UCSD-AML1 (cell line): Measurements from ENCODE around the gene TMEM221.
"Not testable (repeated sequence)": the region's sequence is repeated elsewhere in the genome, so short reads cannot be mapped to it uniquely, and the experiment has no call there.

Experiments used
- DNase-seq: peaks from one replicate; lab custom pipeline; 2025; ENCODE audit not compliant: unreplicated experiment; lab: John Stamatoyannopoulos, UW

Gene TMEM221

GRCh38 chr19:17448131-17448967 is at the start of gene TMEM221:
Gene TMEM221 (minus strand): TSS chr19:17448668. CDS start chr19:17448462, 206 bp downstream.
- DNase-seq, result peak; percentile 87

GRCh38 chr19:17497149-17497798 is 48.8 kb upstream of the TMEM221 start:
- no peak for DNase-seq

GRCh38 chr19:17496337-17496997 is 48.0 kb upstream of the TMEM221 start:
- peak; percentile 86 for DNase-seq

GRCh38 chr19:17495639-17496296 is 47.3 kb upstream of the TMEM221 start:
- no peak for DNase-seq

- DNase-seq, result no peak
Measured at GRCh38 chr19:17491287-17491686, 42.8 kb upstream of the TMEM221 start.

- DNase-seq, result no peak
Measured at GRCh38 chr19:17490411-17490810, 41.9 kb upstream of the TMEM221 start.

- DNase-seq, result no peak
Measured at GRCh38 chr19:17489392-17490030, 41.0 kb upstream of the TMEM221 start.

GRCh38 chr19:17488593-17489391 is 40.3 kb upstream of the TMEM221 start:
- peak; percentile 59 for DNase-seq

- no peak for DNase-seq
Measured at GRCh38 chr19:17487284-17488121, 39.0 kb upstream of the TMEM221 start.

GRCh38 chr19:17486545-17487240 is 38.2 kb upstream of the TMEM221 start:
- DNase-seq, result no peak

GRCh38 chr19:17484520-17485185 is 36.2 kb upstream of the TMEM221 start:
- DNase-seq, result no peak

- DNase-seq, result no peak
Measured at GRCh38 chr19:17483605-17484002, 35.1 kb upstream of the TMEM221 start.

- no peak for DNase-seq
Measured at GRCh38 chr19:17482877-17483604, 34.6 kb upstream of the TMEM221 start.

- DNase-seq, result no peak
Measured at GRCh38 chr19:17481986-17482385, 33.5 kb upstream of the TMEM221 start.

GRCh38 chr19:17479325-17479791 is 30.9 kb upstream of the TMEM221 start:
- DNase-seq, result no peak

- peak; percentile 29 for DNase-seq
Measured at GRCh38 chr19:17475541-17476115, 27.2 kb upstream of the TMEM221 start.

- not testable (repeated sequence) for DNase-seq
Measured at GRCh38 chr19:17475011-17475540, 26.6 kb upstream of the TMEM221 start.
